ENCODE results near the gene C12orf75.
"Not testable (repeated sequence)": the region's sequence is repeated elsewhere in the genome, so short reads cannot be mapped to it uniquely, and the experiment has no call there.

C12orf75 gene

DNA sequence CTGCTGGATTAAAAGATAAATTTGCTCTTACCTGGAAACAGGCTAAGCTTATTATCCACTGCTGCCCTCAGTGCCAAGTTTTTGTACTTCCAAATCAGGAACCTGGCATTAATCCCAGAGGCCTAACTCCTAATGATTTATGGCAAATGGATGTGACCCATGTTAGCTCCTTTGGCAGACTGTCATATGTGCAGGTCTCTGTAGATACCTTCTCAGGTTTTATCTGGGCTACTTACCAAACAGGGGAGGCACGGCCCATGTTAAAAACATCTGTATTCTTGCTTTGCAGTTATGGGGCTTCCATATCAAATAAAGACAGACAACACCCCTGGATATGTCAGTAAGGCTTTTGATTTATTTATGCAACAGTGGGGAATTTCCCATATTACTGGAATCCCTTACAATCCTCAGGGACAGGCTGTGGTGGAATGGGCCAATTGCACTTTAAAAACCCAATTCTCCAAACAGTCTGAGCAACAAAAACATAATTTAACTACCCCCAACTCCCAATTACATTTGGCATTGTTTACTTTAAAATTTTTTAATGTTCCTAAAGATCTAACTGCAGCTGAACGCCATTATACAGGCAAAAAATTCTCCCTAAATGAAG is 19.9 kb upstream of the C12orf75 start:
- not testable (repeated sequence) for DNase-seq

GRCh38 chr12:105311936-105312335 is 18.6 kb upstream of the C12orf75 start:
- DNase-seq: not testable (repeated sequence)

GRCh38 chr12:105313755-105314154 is 16.7 kb upstream of the C12orf75 start:
- DNase-seq: not testable (repeated sequence)

DNA sequence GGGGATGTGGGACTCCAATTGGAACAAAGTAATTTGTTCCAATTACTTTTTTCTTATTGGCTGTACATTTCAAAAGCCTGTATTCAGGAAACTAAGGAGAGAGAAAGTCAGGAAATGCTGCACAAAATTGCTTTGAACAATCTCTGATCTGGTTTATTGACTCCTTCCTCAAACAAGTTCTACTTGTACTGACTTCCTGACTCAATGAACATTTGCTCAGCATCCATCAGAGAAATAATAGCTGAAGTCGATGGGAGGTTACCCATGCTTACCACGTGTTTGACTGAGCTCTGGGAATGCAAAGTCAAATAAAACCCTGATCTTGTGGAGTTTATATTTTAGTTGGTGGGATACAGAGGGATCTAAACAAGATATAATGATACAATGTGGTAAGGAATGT is 15.4 kb upstream of the C12orf75 start:
- no peak for DNase-seq

DNA sequence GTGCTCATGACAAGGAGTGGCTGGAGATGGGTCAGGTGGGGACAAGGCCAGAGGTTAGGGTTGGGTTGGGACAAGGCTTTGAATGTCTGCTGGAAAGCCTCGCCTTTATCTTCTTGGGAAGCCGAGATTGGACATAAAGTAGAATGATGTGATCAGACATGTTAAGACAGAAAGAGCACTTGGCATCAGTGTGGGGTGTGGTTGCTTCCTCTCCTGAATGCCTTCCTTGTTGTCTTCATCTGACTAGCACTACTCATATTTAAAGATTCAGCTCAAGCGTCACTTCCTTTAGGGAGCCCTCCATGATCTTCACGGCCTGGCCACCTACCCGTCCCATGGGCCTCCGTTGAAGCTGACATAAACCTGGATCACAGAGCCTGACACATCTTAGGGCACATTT is 14.8 kb upstream of the C12orf75 start:
- DNase-seq: no peak

DNA sequence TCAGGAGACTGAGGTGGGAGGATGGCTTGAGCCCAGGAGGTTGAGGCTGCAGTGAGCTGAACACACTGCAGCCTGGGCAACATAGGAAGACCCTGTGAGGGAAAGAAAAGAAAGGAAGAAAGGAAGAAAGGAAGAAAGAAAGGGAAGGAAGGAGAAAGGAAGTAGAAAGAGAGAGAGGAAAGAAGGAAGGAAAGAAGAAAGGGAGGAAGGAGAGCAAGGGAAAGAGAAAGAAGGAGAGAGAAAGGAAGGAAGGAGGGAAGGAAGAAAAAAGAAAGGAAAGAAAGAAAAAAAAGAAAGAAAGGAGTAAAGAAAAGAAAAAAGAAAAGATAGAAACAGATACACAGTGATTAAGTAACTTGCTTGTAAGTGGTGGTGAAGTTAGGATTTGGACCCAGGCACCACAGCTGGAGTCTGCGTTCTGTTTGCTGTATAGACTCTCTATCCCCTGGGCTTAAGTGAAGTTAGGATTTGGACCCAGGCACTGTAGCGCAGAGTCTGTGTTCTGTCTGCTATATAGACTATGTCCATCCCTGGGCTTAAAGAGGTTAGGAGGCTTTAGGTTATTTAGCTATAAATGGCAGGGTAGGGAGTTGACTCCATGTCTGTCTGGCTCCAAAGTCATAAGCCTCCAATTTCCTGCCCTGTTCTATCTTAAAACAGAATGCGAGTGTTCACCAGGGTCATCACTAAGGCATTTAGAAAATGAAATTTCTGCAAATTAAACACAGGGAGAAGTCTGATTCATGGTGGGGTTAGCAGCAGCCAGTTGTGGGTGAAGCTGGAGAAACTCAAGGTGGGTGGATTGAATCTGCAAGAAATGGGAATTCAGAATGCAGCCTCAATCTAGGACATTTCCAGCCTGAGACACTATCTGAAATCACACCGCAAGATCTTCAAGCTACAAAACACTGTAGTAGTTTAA is 13.3 kb upstream of the C12orf75 start:
- DNase-seq: no peak

DNA sequence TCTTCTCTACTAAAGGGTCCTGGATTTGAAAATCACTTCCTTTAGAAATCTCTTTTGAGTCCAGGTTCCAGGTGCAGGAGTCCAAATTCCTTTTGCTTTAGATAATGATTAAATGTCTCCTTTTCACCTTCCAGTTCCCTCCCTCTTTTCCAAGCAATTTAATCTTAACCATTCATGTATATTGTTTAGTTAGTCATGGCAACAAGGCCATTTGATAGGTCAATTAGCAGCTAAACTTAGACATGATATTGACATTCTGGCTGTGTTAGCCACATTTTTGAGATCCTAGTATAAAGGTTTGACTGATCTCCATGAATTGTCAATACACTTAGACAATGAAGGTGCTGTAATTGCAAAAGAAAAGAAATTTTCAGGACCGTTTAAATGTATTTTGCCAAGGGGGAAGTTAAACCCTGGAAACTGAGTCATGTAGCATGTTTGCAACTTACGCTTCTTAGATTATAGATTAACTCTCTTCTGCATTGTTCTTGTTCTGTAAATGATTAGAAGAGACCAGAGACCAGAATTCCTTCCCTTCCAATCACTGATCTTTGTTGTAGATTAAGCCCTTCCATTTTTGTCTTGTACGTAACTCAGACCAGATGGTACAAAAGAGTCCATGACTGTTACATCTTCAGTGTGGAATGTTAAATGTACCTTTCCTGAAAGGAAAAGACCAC is 12.4 kb upstream of the C12orf75 start:
- no peak for DNase-seq

DNA sequence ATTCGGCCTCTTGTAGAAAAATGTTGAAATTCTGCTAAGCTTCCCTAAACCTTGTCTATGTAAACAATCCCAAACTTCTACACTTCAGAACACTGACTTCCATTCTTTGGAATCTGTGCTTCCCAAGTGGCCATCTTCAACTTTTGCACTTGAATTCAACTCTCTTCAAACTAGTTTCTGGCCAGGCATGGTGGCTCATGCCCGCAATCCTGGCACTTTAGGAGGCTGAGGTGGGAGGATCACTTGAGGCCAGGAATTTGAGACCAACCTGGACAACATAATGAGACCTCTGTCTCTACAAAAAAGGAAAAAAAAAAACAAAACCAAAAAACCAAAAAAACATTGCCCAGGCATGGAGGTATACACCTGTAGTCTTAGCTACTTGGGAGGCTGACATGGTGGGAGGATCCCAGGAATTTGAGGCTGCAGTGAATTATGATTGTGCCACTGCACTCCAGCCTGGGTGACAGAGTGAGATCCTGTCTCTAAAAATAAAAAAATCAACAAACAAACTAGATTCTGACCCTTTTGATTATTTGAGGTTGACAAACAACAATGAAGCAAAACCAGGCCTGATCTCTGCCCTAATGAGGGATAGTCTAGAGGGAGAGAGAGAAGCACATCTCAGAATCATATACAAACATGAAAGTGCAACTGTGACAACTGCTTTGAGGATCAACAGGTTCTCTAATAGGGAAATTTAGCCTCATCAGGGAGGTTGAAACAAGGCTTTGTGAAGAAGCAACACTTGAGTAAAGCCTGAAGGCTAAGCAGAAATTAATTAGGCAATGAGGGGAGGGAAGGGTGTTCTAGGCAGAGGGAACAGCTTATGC is 11.6 kb upstream of the C12orf75 start:
- DNase-seq: no peak

DNA sequence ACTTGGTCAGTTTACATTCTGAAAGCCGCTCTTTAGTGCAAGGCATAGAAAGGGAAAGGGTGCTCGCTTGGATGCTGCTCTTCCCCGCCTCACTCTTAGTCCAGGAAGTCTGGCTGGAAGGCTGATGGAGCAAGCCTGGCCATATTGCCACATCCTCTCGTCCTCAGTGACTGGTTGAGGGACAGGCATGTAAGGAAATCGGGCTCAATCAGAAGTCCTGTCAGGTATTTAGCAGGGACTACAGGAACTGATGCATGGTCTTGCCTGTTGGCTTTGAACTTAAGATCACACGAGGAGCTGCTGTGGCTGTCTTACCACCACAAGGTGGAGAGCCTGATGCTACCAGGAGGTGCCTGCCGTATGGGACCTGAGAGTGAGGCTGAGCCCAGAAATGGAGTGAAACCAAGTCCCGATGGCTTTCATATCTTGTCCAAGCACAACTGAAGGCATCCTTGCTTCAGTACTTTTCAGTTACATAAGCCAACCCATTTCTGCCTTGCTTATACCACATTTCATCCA is 10.7 kb upstream of the C12orf75 start:
- DNase-seq: no peak

DNA sequence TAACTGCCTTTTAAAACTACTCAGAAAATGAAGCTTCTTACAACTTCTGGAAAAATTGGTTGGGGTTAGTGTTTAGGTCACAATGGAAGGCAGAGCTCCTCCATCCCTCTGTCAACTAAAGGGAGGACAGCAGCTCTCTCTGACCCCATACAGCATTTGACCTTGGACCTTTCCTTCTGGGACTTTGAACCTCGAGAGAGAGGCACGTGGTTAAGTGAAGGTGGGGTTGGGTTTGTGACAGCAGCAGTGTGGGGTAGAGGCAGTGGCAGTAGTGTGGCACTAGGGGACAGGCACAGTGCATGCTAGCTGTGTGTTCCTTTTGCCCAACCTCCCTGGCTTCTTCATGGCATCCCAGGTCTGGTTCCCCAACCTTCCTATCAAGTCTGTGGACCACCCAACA is 9.4 kb upstream of the C12orf75 start:
- no peak for DNase-seq

GRCh38 chr12:105322070-105322469 is 8.4 kb upstream of the C12orf75 start:
- no peak for DNase-seq

DNA sequence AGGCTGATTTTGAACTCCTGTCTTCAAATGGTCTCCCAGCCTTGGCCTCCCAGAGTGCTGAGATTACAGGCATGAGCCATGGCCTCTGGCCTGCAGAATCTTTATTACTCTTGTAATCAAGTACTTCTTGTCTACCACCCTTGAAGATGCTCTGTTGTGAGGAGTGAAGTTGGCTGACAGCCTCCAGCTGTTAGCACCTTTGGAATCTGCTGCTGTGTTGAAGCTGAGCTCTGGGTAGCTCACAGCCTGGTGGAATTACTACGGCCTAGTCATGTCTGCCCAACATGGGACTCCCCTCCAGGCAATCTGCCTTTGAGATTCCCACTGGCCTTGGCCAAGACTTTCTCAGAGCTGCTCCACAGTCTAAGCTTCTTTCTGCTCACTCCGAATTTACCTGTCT is 5.8 kb upstream of the C12orf75 start:
- DNase-seq: no peak

GRCh38 chr12:105325117-105325516 is 5.4 kb upstream of the C12orf75 start:
- DNase-seq: no peak

DNA sequence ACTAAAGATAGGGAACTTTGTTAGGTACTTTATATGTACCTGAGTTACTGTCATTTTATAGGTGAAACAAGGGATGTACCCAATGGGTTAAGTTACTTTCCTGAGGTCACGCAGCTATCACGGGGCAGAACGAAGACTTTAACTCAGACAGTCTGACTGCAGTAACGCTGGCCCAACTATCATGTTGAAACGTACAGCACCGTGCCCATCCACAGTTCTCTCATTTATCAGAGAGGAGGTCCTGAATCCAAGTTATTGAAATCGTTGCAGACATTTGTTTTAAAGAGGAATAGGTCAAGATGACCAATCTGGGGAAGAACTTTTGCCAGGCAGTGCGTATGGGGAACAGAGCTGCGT is 587 bp upstream of the C12orf75 start:
- DNase-seq: no peak

DNA sequence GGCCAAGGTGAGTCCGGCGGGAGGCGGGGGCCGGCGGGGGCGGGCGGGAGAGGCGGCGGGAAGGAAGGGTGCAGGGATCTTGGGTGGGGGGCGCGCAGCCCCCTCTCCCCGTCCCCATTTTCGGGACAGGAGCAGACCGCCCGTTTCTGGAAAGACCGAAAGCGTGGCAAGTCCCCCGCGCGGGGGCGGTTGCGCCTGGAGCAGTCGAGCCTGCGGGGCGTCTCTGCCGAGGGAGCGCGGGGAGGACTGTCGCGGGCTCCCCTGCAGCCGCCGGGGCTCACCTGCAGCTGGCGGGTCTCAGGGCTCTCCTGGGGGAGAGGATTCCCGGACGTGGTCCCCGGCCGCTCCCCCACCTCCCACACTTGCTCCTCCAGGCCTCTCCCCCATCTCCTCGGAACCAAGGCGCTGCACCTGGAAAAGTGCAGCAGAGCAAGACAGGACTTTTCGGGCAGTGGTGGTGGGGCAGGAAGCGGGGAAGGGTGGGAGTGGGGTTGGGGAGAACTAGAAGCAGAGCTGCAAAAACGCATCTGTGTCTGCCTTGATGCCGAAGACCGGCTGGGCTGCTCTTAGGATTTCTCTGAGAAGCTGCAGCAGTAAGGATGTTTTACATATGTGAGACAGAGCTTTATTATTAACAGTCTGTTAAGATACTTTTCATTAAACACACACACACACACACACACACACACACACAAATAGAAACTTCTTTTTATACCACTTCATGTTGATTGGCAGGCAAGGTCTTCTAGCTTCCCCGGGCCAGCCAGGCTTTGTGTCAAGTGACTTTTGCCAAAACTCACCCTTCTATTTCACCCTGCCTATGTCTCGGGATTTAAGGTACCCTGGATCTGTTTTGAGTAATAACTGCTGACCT is 677 bp downstream of the C12orf75 start:
- no peak for DNase-seq

- no peak for DNase-seq
Measured at GRCh38 chr12:105331805-105332251, 1.3 kb downstream of the C12orf75 start.

- DNase-seq: not testable (repeated sequence)
Measured at GRCh38 chr12:105332286-105332685, 1.8 kb downstream of the C12orf75 start.

- DNase-seq: no peak
Measured at GRCh38 chr12:105332925-105333324, 2.4 kb downstream of the C12orf75 start.

DNA sequence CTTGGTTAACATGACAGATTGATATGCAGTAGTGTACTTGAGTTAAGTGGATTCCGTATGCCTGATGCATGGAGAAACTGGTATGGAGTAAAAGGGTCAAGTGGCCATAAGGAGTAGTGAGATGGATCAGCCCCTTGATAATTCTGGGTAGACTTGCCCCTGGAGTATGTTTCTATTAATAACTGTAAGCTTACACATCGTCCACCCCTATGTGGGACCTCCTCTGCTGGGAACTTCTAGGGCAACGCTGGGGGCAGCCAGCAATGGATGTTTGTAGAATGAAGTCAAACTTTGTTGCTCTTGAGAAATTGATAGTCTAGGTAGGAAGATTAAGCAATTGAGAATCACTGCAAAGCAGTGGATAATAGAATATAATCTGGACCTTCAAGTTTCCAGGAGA is 3.5 kb downstream of the C12orf75 start:
- DNase-seq: peak; percentile 98

GRCh38 chr12:105334582-105334981 is 4.1 kb downstream of the C12orf75 start:
- no peak for DNase-seq

DNA sequence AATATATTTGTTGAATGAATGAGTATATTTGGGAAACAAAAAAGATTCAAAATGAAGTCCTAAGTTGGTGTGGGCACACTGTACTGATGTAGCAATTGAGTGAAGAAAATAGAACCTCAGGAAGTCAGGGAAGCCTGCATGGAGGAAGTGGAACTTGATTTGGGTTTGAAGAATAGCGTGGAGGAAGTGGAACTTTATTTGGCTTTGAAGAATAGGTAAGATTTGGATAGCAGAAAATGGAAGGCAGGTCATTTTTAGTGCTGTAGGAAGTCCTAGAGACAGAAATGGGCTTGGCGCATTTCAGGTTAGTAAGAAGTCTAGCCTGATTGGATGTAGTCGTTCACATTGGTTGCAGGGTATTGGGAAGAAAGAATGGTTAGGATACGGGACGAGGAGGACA is 5.4 kb downstream of the C12orf75 start:
- no peak for DNase-seq

DNA sequence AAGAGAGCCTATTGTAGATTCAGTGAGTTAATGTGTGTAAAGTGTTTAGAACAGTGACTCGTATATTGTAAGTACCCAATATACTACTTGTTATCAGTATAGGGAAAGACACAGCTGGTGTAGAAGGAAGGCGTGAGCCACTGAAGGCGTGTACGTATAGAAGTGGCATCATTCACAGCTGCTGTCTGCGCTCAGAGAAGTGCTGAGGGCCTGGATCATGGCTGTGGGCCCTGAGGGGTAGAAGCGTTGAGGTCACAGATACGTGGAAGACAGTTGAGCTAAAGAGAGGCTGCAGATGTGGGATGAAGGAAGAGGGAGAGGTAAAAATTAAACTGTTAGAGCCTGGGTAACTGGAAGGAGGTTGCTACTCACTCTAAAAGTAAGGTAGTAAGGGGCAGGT is 5.9 kb downstream of the C12orf75 start:
- DNase-seq: no peak
